BJ (cell line): ENCODE data around the gene REXO5. TPM values are rescaled to one million over a fixed set of nuclear protein-coding genes. Genes with fewer than 3 reads are reported as not detected.

Source experiments
- CTCF ChIA-PET: fragments of 350-600 bp; formaldehyde crosslinking; extraction: SDS; loops from one replicate; lab custom pipeline; 2021; ENCODE audit warnings: antibody characterized with exemption, inconsistent platforms; lab: Yijun Ruan, JAX
- POLR2A ChIA-PET: fragments of 300-600 bp; sonication (Branson Sonifier 250); formaldehyde crosslinking; extraction: SDS; loops from one replicate; lab custom pipeline; 2021; ENCODE audit warnings: antibody characterized with exemption; lab: Charles Lee
- DNase-seq: peaks from one replicate; pipeline ENCODE4 v3.0.0-alpha.2; 2011; ENCODE audit warnings: low read depth
- H3K27me3 ChIP-seq: 2 replicates; pipeline ENCODE4 v1.6.0; 2011; ENCODE audit warnings: low read length; ENCODE audit not compliant: control insufficient read depth, insufficient read depth
- H3K36me3 ChIP-seq: 2 replicates; pipeline ENCODE4 v1.5.1; 2011; ENCODE audit warnings: low read length; ENCODE audit not compliant: control insufficient read depth, insufficient read depth
- H3K4me3 ChIP-seq: 2 replicates; pipeline ENCODE4 v1.5.1; 2011; ENCODE audit warnings: low read depth, mild to moderate bottlenecking, control low read depth, low read length
- CTCF ChIP-seq: IDR thresholded peaks from 2 replicates; pipeline ENCODE4 v1.5.1; 2011; ENCODE audit warnings: low read depth, mild to moderate bottlenecking, control low read depth, inconsistent platforms, low read length, moderate library complexity; ENCODE audit not compliant: insufficient read depth
- polyA plus RNA-seq: library from polyadenylated mRNA; depleted of rRNA; stranded (reverse); fragments of >200 nt; gene quantifications from 2 replicates; pipeline ENCODE4 v1.2.3, GENCODE V29; 2011; rRNA removed
- small RNA-seq: library from RNA; depleted of rRNA; stranded (forward); fragments of <200 nt; gene quantifications from one replicate; pipeline ENCODE3, GENCODE V24; 2012; ENCODE audit warnings: low replicate concordance, low read depth; ENCODE audit not compliant: insufficient read length

REXO5 gene
- polyA plus RNA-seq, 1 experiment: 2.2 TPM

- CTCF ChIA-PET: interaction anchor here (0.6 kb wide), 1 partner anchor 9 kb away, joined by 3 read pairs; no protein-coding TSS in a partner anchor
- TF ChIP-seq CTCF: no peak
These were observed 88.1 kb downstream of the REXO5 start for GRCh38 chr16:20894388-20894787.

GRCh38 chr16:20897253-20897897 is 91.0 kb downstream of the REXO5 start:
- H3K27me3 ChIP-seq: no peaks in the 10 kb centered on the region
- ChIA-PET CTCF (interaction anchor here (1.0 to 2.7 kb wide), 4 partner anchors 9 to 47 kb away, joined by 3 to 11 read pairs (median 4); no protein-coding TSS in a partner anchor), POLR2A (interaction anchor here (0.6 kb wide), 1 partner anchor 10 kb away, joined by 4 read pairs; no protein-coding TSS in a partner anchor)
- H3K36me3 ChIP-seq: peaks cover 4% of the 10 kb centered on the region; the same call in 1 of the 2 replicates
- no peak for TF ChIP-seq CTCF
- DNase-seq: no peak
- no peak overlapping the region for H3K4me3 ChIP-seq

More at GRCh38 chr16:20894388-20894787, 88.1 kb downstream of the REXO5 start:
- peaks cover 10% of the 10 kb centered on the region for H3K36me3 ChIP-seq
- POLR2A ChIA-PET: interaction anchor here (1.1 kb wide), 1 partner anchor 29 kb away, joined by 3 read pairs; no protein-coding TSS in a partner anchor
- no peak for DNase-seq
- no peaks in the 10 kb centered on the region for H3K27me3 ChIP-seq
- no peak overlapping the region for H3K4me3 ChIP-seq

- POLR2A ChIA-PET: no interaction called here
- no peak for TF ChIP-seq CTCF
- H3K4me3 ChIP-seq: no peak overlapping the region
- CTCF ChIA-PET: interaction anchor here (0.7 to 2.7 kb wide), 5 partner anchors 9 to 201 kb away, joined by 3 to 11 read pairs (median 3); no protein-coding TSS in a partner anchor
- no peaks in the 10 kb centered on the region for H3K27me3 ChIP-seq
- no peak for DNase-seq
- peaks cover 4% of the 10 kb centered on the region; the same call in 1 of the 2 replicates for H3K36me3 ChIP-seq
These were observed 91.6 kb downstream of the REXO5 start for GRCh38 chr16:20897922-20898321.

- DNase-seq: peak; percentile 54
- POLR2A ChIA-PET: interaction anchor here (0.6 to 1.0 kb wide), 2 partner anchors 15 to 20 kb away, joined by 3 to 6 read pairs; no protein-coding TSS in a partner anchor
- Histone ChIP-seq H3K27me3 (no peaks in the 10 kb centered on the region), H3K4me3 (peak overlapping the region; percentile 86), H3K36me3 (no peaks in the 10 kb centered on the region; the same call in 1 of the 2 replicates)
- CTCF ChIA-PET: interaction anchor here (1.3 to 2.7 kb wide), 5 partner anchors 9 to 49 kb away, joined by 3 to 11 read pairs (median 4); no protein-coding TSS in a partner anchor
- no peak for TF ChIP-seq CTCF
These were observed 92.7 kb downstream of the REXO5 start for GRCh38 chr16:20899071-20899470.

Small RNA genes within 50 kb of the gene (small RNA-seq; reads per million reads assigned to genes)
- gene RF00618 (not detected), gene RNU6-944P (not detected)

Other genes with a start within 250 kb of the REXO5 start
- not detected in 2 replicates for gene ACSM2B, start 230.2 kb upstream of the REXO5 start, polyA plus RNA-seq
- gene ACSM1, start 108.8 kb upstream of the REXO5 start, polyA plus RNA-seq: not detected in 2 replicates
- gene THUMPD1, start 64.7 kb upstream of the REXO5 start, polyA plus RNA-seq: 12.5 and 17.4 TPM in 2 replicates
- gene ACSM3, start 42.5 kb upstream of the REXO5 start, polyA plus RNA-seq: 0.29 and 0.55 TPM in 2 replicates
- 7.4 and 10.7 TPM in 2 replicates for gene ERI2, start 55 bp upstream of the REXO5 start, polyA plus RNA-seq
- 10.9 and 15.5 TPM in 2 replicates for gene DCUN1D3, start 93.8 kb downstream of the REXO5 start, polyA plus RNA-seq
- gene LYRM1, start 94.2 kb downstream of the REXO5 start, polyA plus RNA-seq: 19.3 and 38.8 TPM in 2 replicates